ENCODE results near the gene C5orf15. TPM values are rescaled to one million over a fixed set of nuclear protein-coding genes. Genes with fewer than 3 reads are reported as not detected.

C5orf15 gene
- 52.7 TPM for polyA plus RNA-seq (2013, experiment 1 of 2; ENCODE audit: insufficient read length)
- 53.2 TPM for polyA plus RNA-seq (2013, experiment 2 of 2; ENCODE audit: insufficient read length)

- peak; percentile 97 for DNase-seq
Observed at GRCh38 chr5:133968204-133968980, at the start of gene C5orf15. Gene C5orf15, minus strand, starts transcription at chr5:133968625. Its CDS starts 41 bp downstream, at chr5:133968584.

GRCh38 chr5:134008266-134008749 is 39.9 kb upstream of the C5orf15 start:
- DNase-seq: no peak

- peak; percentile 27 for DNase-seq
Observed at GRCh38 chr5:134007581-134008265, 39.3 kb upstream of the C5orf15 start.

GRCh38 chr5:134006115-134006514 is 37.7 kb upstream of the C5orf15 start:
- DNase-seq: no peak

- DNase-seq: no peak
Observed at GRCh38 chr5:134005417-134006061, 37.1 kb upstream of the C5orf15 start.

- peak; percentile 88 for DNase-seq
Observed at GRCh38 chr5:134004626-134005416, 36.4 kb upstream of the C5orf15 start, which contains the start of gene VDAC1. Gene VDAC1, minus strand, starts transcription at chr5:134004975. Its CDS starts 11,963 bp downstream, at chr5:133993012.

GRCh38 chr5:134003817-134004625 is 35.6 kb upstream of the C5orf15 start:
- DNase-seq: peak; percentile 32

GRCh38 chr5:134003064-134003816 is 34.8 kb upstream of the C5orf15 start:
- DNase-seq: no peak

- no peak for DNase-seq
Observed at GRCh38 chr5:134001938-134002731, 33.7 kb upstream of the C5orf15 start.

GRCh38 chr5:134000696-134001453 is 32.5 kb upstream of the C5orf15 start:
- no peak for DNase-seq

- no peak for DNase-seq
Observed at GRCh38 chr5:134000091-134000511, 31.7 kb upstream of the C5orf15 start.

GRCh38 chr5:133998807-133999206 is 30.4 kb upstream of the C5orf15 start:
- DNase-seq: no peak

GRCh38 chr5:133998042-133998441 is 29.6 kb upstream of the C5orf15 start:
- DNase-seq: no peak

GRCh38 chr5:133996683-133997252 is 28.3 kb upstream of the C5orf15 start:
- DNase-seq: no peak

- peak; percentile 9 for DNase-seq
Observed at GRCh38 chr5:133995883-133996563, 27.6 kb upstream of the C5orf15 start.

GRCh38 chr5:133995341-133995740 is 26.9 kb upstream of the C5orf15 start:
- DNase-seq: no peak

- DNase-seq: no peak
Observed at GRCh38 chr5:133994990-133995333, 26.5 kb upstream of the C5orf15 start.

All from fibroblast of skin of abdomen (primary cell).